GM18517 (cell line): Measurements from ENCODE around the gene CLRN1.
"Not testable (repeated sequence)": the region's sequence is repeated elsewhere in the genome, so short reads cannot be mapped to it uniquely, and the experiment has no call there.

Source experiments
- ATAC-seq: cut with Tn5 transposase; IDR thresholded peaks from one replicate; pipeline ENCODE4 v1.9.1; 2021; ENCODE audit warnings: mild to moderate bottlenecking, moderate library complexity; ENCODE audit not compliant: unreplicated experiment

The CLRN1 gene, protein sequence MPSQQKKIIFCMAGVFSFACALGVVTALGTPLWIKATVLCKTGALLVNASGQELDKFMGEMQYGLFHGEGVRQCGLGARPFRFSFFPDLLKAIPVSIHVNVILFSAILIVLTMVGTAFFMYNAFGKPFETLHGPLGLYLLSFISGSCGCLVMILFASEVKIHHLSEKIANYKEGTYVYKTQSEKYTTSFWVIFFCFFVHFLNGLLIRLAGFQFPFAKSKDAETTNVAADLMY

GRCh38 chr3:150972366-150973071 lies at the start of gene CLRN1:
TSS of gene CLRN1 (minus strand) at chr3:150972727. CDS start at chr3:150972708, 19 bp downstream.
- no peak for ATAC-seq

GRCh38 chr3:151016478-151016795 lies 43.9 kb upstream of the CLRN1 start:
- no peak for ATAC-seq

DNA sequence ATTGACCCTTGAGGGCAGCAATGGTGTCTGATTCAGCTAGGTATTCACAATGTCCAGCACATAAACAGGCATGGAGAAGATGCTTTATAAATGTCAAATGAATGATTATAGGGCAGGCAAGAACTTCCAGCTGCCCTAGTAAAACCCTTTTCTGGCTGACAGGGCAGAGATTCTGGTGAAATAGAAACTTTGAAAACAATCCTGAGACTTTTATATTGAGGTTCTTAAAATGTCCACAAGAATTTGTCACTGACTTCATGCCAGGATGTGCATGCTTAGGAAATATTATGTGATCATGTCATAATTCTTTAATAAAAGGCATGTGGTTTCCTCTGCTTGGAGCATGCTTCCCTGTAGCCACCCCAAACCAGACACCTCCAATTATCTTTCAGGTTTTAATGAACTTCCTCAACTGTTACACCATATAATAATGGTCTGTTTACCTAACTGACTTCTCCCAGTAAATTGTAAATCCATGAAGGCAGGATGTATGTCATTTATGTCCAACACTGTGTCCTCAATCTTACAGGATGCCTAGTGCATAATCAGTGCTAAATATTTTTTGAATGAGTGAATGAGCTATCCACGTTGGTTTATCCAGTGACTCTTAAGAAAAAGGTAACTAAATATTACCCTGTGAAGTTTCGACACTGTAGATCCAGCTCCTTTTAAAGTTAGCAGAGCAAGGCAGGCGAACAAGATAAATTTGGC lies 43.4 kb upstream of the CLRN1 start:
- ATAC-seq = no peak

DNA sequence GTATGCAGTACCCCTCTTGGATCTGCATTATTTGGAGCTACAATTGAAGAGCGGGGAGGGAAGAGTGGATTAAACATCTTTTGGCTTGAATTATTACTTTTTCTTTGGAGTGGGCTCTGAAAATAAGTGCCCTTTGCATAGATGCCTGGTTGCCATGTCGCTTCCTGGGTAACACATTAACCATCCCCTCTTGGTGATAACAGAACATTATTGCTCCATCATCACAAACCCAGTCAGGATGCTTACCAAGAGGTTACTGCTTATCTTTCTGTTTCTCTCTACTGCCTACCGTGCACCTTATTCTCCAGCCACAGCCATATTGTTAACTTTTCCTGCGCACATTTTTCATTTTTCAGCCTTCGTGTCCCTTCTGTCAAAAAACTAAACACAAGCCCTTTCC lies 42.7 kb upstream of the CLRN1 start:
- ATAC-seq = no peak

GRCh38 chr3:151014501-151015018 lies 42.0 kb upstream of the CLRN1 start:
- no peak for ATAC-seq

DNA sequence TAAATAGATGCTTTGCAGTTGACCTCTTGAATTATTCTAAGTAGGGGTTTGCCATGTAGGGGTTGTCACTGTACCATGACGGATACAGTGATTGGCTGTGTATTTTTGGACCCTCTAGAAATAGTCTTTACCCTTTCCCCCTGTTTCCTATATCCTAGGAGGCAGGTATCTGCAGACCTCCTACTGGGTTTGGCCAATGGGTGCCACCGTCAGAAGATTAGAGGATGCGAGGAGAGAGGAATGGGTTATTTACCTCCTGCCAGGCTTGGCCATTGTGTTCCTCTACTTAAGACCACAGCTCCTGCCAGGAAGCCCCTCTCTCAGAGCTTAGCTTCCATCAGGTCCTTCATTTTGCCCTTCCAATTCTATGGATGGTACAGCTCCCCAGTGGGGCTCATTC lies 40.2 kb upstream of the CLRN1 start:
- ATAC-seq = no peak

DNA sequence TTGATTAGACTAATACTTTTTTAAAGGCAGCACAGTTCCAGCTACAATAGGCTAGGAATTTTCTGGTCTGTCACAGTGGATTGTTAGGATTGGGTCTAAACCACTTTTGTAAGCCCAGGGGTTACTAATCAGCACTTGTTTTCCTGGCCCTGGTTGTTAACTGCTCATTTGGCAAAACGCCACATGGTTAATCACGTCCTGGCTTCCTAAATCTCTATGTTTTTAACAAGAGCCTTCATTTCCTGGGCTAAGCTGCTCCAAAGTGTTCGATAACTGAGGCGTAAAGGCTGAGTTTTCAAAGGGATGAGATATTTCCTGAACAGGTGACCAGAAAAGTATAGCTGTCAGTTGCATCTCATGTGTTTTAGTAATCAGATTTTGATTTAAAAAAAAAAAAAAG lies 38.9 kb upstream of the CLRN1 start:
- ATAC-seq = no peak

DNA sequence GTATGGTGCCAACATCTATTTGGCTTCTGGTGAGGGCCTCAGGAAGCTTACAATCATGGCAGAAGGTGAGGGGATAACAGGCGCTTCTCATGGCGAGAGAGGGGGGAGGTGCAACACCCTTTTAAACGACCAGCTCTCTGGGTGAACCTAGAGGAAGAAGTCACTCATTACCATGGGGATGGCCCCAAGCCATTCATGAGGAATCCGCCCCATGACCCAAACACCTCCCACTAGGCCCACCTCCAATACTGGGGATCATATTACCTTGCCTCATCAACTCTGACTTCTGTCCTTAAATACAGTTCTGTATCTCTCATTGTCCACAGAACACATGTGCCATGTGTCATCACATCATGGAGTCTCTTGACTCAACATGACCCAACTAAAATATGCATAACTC lies 37.5 kb upstream of the CLRN1 start:
- ATAC-seq = no peak

GRCh38 chr3:151009430-151009829 lies 36.9 kb upstream of the CLRN1 start:
- no peak for ATAC-seq

DNA sequence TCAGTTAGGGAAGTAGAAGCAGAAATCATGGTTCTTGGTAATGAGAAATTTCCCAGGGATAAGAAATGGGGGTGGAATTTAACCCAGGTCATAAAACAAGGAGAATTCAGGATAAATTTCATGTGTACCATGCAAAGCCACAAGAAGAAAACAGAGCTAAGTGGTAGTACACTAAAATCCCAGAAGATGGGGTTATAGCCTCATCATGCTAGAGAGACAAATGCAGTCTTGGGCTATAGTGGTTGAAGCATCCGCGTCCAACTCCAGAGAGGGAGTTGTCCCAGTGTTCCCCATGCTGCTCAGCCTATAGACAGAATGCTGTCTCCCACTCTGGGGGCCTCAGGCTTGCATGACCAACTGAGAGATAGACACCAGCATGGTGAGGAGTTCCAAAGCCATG lies 36.2 kb upstream of the CLRN1 start:
- no peak for ATAC-seq

- no peak for ATAC-seq
These were observed 31.2 kb upstream of the CLRN1 start for GRCh38 chr3:151003768-151004134.

GRCh38 chr3:151003029-151003767 lies 30.7 kb upstream of the CLRN1 start:
- ATAC-seq = no peak

GRCh38 chr3:151002003-151002981 lies 29.8 kb upstream of the CLRN1 start:
- no peak for ATAC-seq

DNA sequence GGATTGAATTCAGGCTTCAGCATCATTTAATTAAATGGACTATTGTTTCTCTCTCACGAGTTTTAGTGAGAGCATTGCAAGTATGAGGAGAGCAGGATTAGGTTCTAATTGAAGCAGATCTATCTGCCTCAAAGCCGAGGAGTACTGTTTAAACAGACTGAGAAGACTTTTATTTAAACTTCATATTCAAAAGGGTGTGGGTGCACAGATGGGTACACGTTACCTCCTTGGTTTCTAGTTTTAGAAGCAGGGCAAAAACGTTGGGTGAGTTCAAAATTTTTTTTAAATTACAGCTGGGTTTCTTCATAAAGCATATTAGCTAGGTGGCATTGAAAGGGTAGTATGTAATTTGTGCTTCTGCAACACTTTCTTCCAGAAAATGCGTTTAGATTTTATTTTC lies 26.5 kb upstream of the CLRN1 start:
- no peak for ATAC-seq

DNA sequence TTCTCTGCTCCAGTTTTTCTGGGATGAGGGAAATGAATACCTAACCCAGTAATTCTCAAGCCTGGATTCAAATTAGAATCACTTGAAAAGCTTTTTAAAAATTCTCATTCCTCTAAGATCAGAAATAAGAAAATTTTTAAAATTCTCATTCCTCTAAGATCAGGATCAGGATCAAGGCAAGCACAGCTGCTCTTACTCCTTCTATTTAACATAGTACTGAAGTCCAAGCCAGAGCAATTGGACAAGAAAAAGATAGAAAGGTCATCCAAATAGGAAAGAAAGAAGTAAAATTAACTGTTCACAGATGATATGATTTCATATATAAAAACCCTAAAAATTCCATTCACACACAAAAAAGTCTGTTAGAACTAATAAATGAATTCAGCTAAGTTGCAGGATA lies 24.2 kb upstream of the CLRN1 start:
- ATAC-seq = no peak

DNA sequence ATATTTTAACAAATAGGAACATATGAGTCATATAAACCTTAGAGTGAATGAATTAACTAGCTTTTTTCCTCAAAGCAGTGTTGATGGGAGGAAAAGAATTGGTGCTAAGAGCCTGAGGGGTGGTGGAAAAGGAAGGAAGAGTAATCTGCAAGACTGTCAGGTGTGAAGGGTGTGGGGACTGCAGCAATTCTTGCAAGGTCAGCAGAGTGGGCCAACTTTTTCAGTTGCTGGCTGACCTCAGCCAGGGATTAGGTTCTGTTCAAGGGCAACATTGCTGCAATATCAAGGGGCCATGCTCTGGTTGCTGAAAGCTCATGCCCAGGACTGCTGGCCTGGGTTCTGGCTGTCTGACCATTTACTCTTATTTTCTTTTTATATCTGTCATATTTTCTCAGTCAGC lies 23.0 kb upstream of the CLRN1 start:
- ATAC-seq = no peak

GRCh38 chr3:150989208-150989607 lies 16.7 kb upstream of the CLRN1 start:
- no peak for ATAC-seq

DNA sequence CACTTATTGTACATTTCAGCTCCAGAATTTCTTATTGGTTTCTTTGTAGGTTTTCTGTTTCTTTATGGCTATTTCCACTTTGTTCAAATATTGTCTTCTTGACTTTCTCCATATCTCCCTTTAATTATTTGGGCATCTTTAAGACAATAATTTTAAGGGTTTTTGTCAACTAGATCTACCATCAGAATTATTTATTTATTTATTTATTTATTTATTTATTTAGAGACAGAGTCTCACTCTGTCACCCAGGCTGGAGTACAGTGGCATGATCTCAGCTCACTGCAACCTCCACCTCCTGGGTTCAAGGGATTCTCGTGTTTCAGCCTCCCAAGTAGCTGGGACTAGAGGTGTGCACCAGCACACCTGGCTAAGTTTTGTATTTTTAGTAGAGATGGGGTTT lies 15.9 kb upstream of the CLRN1 start:
- ATAC-seq = not testable (repeated sequence)

DNA sequence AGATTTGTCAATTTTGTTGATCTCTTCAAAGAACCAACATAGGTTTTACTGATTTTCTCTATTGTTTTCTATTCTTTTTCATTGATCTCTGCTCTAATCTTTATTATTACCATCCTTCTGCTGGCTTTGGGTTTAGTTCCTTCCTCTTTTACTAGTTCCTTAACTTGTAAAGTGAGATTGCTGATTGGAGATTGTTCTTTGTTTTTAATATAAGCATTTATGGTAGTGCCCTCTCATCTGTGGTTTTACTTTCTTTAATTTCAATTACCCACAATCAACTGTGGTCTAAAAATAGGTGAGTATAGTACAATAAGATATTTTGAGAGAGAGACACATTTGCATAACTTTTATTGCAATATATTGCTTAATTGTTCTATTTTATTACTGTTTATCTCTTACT lies 13.2 kb upstream of the CLRN1 start:
- no peak for ATAC-seq

GRCh38 chr3:150984066-150984465 lies 11.5 kb upstream of the CLRN1 start:
- no peak for ATAC-seq
